Panc1 (cell line): ENCODE measurements around the gene CNGB1. TPM values are rescaled to one million over a fixed set of nuclear protein-coding genes. Genes with fewer than 3 reads are reported as not detected.

Experiments
- ATAC-seq: fragments of 200-7000 bp; cut with Tn5 transposase; 2 replicates; pipeline ENCODE4 v1.9.1; 2020; ENCODE audit warnings: mild to moderate bottlenecking, moderate library complexity
- BruUV-seq: library from RNA; stranded (reverse); fragments of 400-500 nt; replicated peaks from 2 replicates; lab custom pipeline; 2021; lab: Mats Ljungman, UMichigan
- CTCF ChIA-PET: fragments of 300-600 bp; sonication (Branson Sonifier 250); formaldehyde crosslinking; loops from one replicate; lab custom pipeline; 2022; ENCODE audit warnings: antibody characterized with exemption; lab: Charles Lee
- POLR2A ChIA-PET: fragments of 300-600 bp; sonication (Branson Sonifier 250); formaldehyde crosslinking; loops from one replicate; lab custom pipeline; 2022; ENCODE audit warnings: antibody characterized with exemption; lab: Charles Lee
- DNase-seq: peaks from one replicate; pipeline ENCODE4 v3.0.0-alpha.2; 2010; ENCODE audit warnings: low read depth, low spot score
- H3K27ac ChIP-seq: 2 replicates; pipeline ENCODE4 v1.5.1; 2011; ENCODE audit warnings: mild to moderate bottlenecking, low read length, inconsistent platforms
- H3K27me3 ChIP-seq: fragments of 200-500 bp; sonication (Bioruptor generic); 2 replicates; pipeline ENCODE4 v1.6.0; 2014; ENCODE audit warnings: low read length, inconsistent platforms; ENCODE audit not compliant: control insufficient read depth, insufficient read depth
- H3K36me3 ChIP-seq: fragments of 200-500 bp; sonication (Bioruptor generic); 2 replicates; pipeline ENCODE4 v1.5.1; 2014; ENCODE audit warnings: inconsistent platforms, mild to moderate bottlenecking, low read length, moderate library complexity; ENCODE audit not compliant: control insufficient read depth, insufficient read depth
- H3K4me1 ChIP-seq: 2 replicates; pipeline ENCODE4 v1.5.1; 2011; ENCODE audit warnings: inconsistent platforms, mild to moderate bottlenecking, low read length, moderate library complexity; ENCODE audit not compliant: control insufficient read depth, insufficient read depth
- H3K4me3 ChIP-seq, 2 experiments: 2 replicates each; pipeline ENCODE4 v1.5.1; 2011 to 2012; ENCODE audit warnings: low read depth in 2 of 2, low read length in 2 of 2, mild to moderate bottlenecking in 2 of 2, inconsistent platforms in 1 of 2, moderate library complexity in 1 of 2
- H3K9me3 ChIP-seq: fragments of 200-500 bp; sonication (Bioruptor generic); 2 replicates; pipeline ENCODE4 v1.5.1; 2014; ENCODE audit warnings: low read depth, mild to moderate bottlenecking, inconsistent platforms, low read length, moderate library complexity; ENCODE audit not compliant: control insufficient read depth, insufficient read depth
- CTCF ChIP-seq: fragments of 450-650 bp; IDR thresholded peaks from 2 replicates; pipeline ENCODE4 v1.5.1; 2017; ENCODE audit warnings: mild to moderate bottlenecking
- POLR2AphosphoS5 ChIP-seq: IDR thresholded peaks from 2 replicates; pipeline ENCODE4 v1.6.1; 2012; ENCODE audit warnings: mild to moderate bottlenecking, low read depth, low read length, moderate library complexity
- REST ChIP-seq, 2 experiments: IDR thresholded peaks; 2 replicates each; pipeline ENCODE4 v1.6.1; 2011 to 2012; ENCODE audit warnings: low read depth in 2 of 2, control low read depth in 1 of 2, low read length in 1 of 2, mild to moderate bottlenecking in 1 of 2, moderate library complexity in 1 of 2; ENCODE audit not compliant: insufficient read depth in 1 of 2
- SIN3A ChIP-seq: IDR thresholded peaks from 2 replicates; pipeline ENCODE4 v1.6.1; 2012; ENCODE audit warnings: low read depth, mild to moderate bottlenecking, low read length, moderate library complexity, borderline replicate concordance; ENCODE audit not compliant: insufficient read depth
- TCF7L2 ChIP-seq: IDR thresholded peaks from 2 replicates; pipeline ENCODE4 v1.6.1; 2011; ENCODE audit warnings: mild to moderate bottlenecking, low read depth, low read length, inconsistent platforms
- in situ Hi-C: cut with HindIII; loops from 2 replicates; pipeline ENCODE4 v1.10.0; 2016; ENCODE audit warnings: low sequenced_read_pairs, low pct_unique_long_range_greater_than_20kb
- intact Hi-C: fragments of 100-400 bp; cut with micrococcal nuclease; formaldehyde crosslinking; loops from one replicate; pipeline ENCODE4 v1.10.0; 2022; ENCODE audit not compliant: unreplicated experiment
- total RNA-seq: library from RNA; stranded (reverse); gene quantifications from one replicate; pipeline ENCODE4 v1.2.1, GENCODE V29; 2021; ENCODE audit not compliant: unreplicated experiment

CNGB1 gene
- total RNA-seq, 1 experiment from 2014 or later, result not detected

GRCh38 chr16:57985204-57986181 lies 14.6 kb upstream of the CNGB1 start:
- intact Hi-C loops (no loop called here), in situ Hi-C loops (no loop called here)
- no peak overlapping the region for H3K27ac ChIP-seq
- no TSS peak for BruUV-seq
- POLR2A ChIA-PET, result no interaction called here
- H3K4me3 ChIP-seq, result peak overlapping the region; percentile 6 to 32; a peak in 3 of 4 replicates
- no peak for DNase-seq
- H3K27me3 ChIP-seq, result no peaks in the 10 kb centered on the region
- no peak for TF ChIP-seq CTCF
- no peak for TF ChIP-seq POLR2AphosphoS5
- TF ChIP-seq SIN3A, result no peak
- no peaks in the 10 kb centered on the region for H3K9me3 ChIP-seq
- H3K36me3 ChIP-seq, result no peaks in the 10 kb centered on the region
- CTCF ChIA-PET, result no interaction called here
- no peaks in the 10 kb centered on the region for H3K4me1 ChIP-seq
- ATAC-seq, result peak; percentile 33; the same call in 1 of the 2 replicates

DNA sequence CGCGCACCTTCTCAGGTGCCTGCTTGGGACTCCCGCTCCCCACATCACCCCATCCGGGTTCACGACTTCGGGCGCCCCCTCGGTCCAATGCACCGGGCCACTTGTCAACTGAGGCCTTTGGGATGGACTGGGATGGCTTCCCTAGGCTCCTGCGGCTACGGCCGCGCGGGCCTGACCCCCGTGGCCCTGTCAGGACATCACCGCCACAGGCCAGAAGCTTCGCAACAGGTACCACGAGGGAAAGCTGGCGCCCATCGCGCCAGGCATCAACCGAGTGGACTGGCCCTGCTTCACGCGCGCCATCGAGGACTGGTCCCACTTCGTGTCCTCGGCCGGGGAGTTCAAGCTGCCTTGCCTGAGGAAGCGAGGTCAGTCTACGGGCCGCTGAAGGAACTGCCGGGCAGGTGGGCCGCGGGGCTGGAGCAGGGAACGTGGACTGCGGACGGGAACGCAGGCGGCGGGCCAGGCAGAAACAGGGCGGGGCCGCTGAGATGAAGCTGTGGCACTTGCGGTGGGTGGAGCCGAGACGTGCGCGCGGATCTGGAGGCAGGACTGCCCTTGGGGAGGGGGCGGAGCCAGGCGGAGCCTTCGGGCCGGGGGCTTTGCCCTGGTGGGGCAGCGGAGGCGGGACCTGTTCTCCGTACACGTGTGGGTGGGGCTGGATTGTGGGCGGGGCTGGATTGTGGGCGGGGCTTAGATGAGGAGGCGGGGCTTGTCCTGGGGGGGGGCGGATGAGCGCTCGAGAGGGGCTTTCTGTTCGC lies 13.7 kb upstream of the CNGB1 start:
- in situ Hi-C loops (no loop called here), intact Hi-C loops (no loop called here)
- TF ChIP-seq CTCF (no peak), TCF7L2 (no peak), SIN3A (no peak), REST (IDR thresholded peaks at IDR 0.05; ENCODE audit: insufficient read depth in 1 of 2, low read depth in 2 of 2, low read length in 1 of 2) (no peak), POLR2AphosphoS5 (no peak)
- CTCF ChIA-PET, result no interaction called here
- Histone ChIP-seq H3K9me3 (no peaks in the 10 kb centered on the region), H3K27me3 (no peaks in the 10 kb centered on the region), H3K36me3 (no peaks in the 10 kb centered on the region), H3K4me3 (peak overlapping the region; percentile 32 to 38), H3K4me1 (no peaks in the 10 kb centered on the region), H3K27ac (no peak overlapping the region)
- POLR2A ChIA-PET, result no interaction called here
- DNase-seq (no peak), ATAC-seq (peak; percentile 85)
- no TSS peak for BruUV-seq
